GM18861 (cell line): ENCODE data around the gene RNF187.
A peak's percentile ranks its signal among the peaks of the same experiment; 100 is the strongest.
"Not testable (repeated sequence)": the region's sequence is repeated elsewhere in the genome, so short reads cannot be mapped to it uniquely, and the experiment has no call there.

Experiments used
- ATAC-seq: cut with Tn5 transposase; IDR thresholded peaks from one replicate; pipeline ENCODE4 v1.9.1; 2021; ENCODE audit not compliant: unreplicated experiment

Gene RNF187

DNA sequence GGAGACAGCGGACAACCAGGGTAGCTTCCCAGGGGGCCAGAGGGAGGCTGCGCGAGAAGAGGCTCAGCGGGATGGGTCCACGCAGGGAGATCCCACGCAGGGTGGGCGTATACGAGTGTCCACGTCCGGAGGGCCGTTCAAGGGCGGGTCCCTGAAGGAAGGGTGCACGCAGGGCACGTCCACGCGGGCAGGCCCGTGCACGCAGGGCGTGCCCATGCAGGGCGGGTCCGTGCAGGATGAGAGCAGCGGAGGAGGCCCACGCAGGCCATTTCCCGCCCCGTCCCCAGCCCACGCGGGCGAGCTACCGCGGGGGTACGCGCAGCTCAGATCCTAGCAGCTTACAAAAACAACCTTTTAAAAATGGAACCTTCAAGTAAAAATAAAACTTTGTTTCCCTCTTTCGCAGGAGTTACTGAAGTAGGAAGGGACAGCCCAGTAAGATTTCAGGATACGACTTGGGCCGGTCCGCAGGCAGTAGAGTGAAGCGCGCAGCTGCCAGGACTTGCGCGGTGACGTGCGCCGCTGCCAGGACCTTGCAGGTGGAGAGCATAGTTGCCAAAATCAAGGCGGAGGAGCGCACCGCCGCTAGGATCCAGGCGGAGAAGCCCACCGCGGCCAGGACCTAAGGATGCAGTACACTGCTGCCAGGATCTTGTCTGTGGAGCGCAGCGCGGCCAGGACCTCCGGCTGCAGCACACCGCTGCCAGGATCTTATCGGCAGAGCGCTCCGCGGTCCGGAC lies 416 bp upstream of the RNF187 start:
- ATAC-seq = peak; percentile 52

DNA sequence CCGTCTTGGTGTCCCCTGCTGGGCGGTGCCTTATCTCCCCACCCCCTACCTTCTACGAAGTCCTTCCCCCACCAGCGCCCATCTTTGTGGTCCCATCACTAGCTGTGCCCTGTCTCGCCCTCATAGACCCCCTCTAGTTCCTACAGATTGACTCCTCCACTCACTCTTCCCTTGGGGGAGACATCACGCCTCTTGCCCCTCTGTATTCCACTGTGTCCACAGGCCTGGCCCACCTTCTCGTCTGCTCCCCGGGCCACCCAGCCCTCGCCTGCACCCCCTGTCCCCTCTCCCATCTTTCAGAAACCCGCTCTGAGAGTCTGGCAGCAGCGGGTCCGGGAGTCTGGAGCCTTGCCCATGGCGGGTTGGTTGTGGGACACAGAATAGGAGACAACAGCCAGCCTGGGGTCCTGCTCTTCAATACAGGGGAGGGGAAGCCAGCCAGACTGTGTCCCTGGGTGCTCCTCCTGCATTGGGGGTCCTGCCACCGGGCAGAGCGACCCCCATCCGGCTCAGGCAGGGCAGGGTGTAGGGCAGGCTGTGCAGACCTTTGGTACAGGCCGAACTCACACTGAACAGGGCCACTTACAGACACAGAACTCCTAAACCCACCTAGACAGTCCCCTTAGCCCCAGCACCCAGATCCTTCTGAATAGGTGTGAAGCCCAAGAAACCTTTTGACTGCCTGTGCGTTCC lies 1.1 kb downstream of the RNF187 start:
- no peak for ATAC-seq

DNA sequence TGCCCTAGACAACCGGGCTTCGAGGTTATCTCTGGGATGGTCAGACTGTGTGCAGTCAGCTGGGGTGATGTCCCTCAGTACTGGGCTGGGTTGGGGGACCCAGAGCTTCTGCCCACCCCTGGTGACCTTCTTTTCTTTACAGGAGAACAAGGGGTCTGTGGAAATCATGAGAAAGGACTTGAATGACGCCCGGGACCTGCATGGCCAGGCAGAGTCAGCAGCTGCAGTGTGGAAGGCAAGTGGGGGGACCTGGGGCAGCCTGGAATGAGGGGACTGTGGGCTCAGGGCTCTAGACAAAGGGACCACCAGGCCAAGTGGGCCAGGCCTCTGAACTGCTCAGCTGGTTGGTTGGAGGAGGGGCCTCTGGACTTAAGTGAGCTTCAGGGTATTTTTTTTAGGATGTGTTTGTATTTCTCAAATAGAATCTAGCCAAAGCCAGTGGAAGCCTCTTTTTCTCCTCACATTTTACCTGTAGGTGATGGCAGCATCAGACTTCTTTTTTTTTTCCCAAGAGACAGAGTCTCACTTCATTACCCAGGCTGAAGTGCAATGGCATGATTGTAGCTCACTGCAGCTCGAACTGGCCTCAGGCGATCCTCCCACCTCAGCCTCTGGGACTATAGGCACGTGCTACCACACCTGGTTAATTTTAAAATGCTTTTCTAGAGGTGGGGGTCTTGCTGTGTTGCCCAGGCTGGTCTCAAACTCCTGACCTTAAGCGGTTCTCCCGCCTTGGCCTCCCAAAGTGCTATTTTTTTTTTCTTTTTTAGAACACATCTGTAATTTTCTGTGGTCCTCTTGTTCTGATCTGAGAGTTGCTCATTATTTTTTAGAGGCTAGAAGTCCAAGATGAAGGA lies 1.9 kb downstream of the RNF187 start:
- ATAC-seq = no peak

DNA sequence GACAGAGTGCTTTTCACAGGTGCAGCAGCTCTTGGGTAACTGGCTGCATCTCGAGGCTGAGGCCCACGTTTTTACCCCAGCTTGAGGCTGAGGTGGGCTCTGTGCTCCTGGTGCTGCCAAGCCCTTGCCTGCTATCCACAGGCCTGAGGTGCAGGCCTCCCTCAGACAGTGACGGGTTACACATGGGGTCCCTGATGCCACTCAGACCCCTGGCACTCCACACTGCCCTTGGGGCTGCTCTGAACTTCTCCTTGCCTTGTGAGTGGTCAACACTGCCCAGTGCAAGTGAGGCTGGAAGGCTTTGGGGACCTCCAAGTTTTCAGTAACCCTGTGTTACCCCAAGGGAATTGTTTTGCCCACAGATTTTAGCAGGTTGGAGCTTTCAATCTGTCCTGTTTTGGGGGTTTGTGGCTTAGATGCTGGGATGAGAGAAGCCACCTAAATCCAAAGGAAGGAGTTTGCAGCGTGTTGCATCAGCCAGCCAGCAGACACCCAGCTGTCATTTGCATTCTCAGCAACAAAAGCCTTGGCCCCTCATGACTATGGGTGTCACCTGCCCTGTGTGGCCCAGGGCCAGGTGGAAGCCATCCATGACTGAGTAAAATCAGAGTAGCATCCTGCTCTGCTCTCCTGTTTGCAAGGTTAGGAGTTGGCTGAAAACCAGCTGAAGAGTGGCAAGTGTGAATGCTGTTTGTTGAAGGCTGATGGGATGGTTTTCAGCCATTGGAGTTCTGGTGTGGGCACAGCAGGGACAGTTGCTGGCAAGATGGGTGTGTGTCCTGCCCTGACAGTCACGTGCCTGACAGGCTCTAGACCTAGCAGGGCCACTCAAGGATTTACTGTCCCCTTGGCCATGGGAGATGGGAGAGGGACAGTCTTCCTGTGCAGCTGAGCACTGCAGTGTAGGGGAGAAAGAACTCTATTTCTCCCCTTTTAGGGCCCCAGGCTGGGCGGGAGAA lies 3.2 kb downstream of the RNF187 start:
- no peak for ATAC-seq

DNA sequence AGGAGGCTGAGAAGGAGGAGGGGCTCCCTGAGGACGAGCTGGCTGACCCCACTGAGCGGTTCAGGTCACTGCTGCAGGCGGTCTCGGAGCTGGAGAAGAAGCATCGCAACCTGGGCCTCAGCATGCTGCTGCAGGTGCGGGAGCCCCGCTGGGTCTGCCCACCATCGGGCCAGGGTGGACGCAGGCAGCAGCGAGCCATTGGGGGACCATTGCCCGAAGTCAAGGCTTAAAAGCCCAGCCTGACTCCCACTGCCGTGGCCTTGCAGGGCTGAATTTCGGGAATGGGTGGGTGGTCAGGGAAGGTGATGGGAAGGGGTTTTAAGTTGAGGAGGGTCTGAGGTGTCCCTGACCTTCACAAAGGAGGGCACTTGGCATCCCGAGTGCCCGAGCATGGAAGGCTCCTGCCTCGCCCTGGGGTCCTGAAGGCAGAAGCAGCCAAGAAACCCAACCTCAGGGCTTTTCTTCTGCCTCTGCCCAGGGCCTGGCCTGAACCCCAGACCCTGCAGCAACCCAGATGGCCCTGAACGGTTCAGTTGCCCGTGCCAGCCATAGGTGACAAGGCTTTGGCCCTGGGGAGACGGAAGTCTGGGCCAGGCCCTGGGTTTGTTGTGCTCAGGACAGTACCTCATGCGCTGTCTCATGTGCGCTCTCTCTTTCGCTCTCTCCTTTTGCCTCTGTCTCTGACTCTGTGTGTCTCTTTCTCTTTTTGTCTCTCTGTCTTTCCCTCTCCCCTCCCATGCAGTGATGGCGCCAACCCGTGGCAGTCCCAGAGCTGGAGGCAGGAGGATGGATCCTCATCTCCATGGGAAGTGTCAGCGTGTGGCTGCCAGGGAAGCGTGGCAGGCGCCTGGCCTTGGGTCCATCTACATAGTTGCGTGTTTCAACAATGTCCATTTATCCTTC lies 6.2 kb downstream of the RNF187 start:
- ATAC-seq = no peak

DNA sequence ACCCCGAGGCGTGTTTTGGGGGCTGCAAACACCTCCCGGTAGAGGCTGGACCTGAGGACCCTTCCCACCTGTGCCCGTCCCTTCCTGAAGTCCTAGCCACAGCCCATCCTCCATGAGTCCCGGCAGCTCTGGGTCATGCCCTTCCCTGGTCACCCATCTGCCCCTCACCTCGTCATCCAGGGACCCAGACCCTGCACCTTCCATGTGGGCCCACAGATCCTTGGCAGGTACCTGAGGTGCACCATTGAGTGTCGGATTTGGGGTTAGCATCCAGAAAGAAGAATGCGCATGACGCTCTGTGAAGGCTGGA lies 6.8 kb downstream of the RNF187 start:
- no peak for ATAC-seq

DNA sequence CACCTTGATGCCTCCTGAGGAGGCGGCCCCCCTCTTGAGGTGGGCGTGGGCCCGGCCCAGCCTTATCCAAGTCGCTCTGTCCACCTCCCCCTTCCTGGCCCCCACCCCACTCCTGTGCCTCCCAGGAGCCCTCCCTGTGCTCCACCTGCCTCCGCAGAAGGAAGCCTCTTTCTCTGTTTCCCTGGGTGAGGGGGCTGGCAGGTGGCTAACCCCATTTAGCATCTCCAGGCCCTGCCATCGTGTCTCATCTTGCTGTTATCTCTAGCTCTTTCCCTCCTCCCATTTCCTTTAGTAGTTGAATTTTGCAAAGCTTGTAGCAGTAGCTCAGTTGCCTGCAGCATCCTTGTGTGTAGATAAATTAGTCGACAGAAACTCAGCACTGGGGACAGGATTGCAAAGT lies 7.2 kb downstream of the RNF187 start:
- ATAC-seq = no peak

DNA sequence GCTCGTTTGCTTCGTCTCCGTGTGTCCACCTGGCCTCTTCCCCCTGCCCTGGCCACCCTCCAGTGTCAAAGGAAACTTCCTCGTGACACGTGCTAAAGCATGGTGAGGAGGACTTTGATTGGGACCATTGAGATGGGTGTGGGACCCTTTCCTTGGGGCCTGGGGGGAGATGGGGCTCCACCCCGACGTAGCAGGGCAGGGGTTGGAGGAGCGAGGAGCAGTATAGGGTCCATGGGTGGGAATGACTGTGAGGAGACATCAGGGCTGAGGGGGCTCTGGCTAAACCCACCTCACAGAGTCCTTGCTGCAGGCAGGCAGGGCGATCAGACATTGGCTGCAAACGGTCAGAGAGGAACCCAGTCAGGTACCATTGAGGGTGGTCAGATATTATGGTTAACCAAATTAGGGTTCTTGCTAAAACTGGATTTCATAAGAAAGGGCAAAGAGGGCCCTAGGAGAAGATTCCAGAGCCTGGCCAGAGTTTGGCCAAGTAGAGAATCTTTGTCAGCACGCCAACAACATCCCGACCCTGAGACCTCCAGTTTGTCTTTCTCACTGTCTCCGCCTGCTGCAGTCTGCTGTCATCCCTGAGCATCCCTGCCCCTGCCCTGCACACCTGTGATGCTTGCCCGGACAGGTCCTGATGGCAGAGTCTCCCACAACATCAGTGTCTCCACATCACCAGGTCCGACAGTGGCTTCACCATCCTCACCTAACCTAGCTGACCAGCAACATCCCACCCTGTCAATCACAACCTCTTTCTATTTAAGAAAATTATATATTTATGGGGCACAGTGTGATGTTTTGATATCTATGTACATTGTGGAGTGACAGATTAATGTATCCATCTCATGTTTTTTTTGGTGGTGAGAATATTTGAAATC lies 8.0 kb downstream of the RNF187 start:
- ATAC-seq = no peak

DNA sequence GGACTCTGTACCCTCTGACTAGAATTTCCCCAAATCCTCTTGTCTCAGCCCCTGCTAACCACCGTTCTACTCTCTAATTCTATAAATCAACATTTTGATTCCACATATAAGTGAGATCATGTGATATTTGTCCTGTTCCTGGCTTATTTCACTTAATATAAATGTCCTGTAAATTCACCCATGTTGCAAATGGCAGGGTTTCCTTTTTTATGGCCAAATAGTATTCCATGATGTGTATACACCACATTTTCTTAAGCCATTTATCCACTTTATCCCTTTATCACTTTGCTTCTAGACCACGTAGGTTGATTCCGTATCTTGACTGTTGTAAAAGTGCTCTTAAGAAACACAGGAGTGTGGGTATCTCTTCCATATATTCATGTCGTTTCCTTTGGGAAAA lies 8.9 kb downstream of the RNF187 start:
- ATAC-seq = no peak

DNA sequence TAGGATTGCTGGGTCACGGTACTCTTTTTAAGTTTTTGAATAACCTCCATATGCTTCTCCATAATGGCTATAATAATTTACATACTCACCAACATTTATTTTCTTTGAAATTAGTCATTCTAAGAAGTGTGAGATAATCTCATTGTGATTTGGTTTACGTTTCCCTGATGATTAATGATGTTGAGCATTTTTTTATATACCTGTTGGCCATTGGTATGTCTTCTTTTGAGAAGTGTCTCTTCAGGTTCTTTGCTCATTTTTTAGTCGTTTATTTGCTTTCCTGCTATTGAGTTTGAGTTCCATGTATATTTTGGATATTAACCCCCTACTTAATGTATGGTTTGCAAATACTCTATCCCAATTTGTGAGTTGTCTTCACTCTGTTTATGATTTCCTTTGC lies 9.3 kb downstream of the RNF187 start:
- no peak for ATAC-seq

DNA sequence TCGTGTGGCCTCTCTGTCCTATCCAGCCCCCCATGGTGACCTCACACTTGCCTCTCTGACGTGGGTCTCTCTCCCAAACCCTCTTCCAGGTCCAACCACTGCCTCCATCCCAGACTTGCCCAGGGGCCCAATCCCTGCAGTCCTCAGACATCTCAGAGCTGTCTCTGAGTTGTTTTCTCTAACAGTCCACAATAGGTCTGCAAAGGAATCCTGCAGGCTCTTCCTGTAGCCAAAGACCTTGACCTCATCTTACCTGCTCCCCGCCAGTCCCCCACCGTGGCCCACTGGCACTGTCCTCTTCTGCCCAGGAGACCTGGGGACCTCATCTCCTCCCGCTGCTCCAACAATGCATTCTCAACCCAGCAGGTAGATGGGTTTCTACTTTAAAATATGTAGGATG lies 10.0 kb downstream of the RNF187 start:
- no peak for ATAC-seq

DNA sequence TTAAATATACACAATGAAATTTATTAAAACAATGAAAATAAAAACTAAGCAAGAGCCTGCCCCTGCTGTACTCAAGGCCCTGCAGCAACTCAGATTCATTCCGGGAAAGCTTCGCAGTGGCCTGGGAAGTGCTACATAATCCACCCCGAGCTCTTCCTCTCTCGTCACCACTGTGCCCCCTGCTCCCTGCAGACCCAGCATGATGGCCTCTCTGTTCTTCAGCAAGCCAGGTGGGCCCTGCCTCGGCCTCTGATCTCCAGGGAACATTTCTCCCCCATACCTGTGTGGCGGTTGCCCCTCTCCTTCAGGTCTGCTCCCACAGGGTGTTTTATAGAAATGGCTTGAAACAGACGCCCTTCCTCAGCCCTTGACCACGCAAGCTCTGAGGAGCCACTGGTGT lies 10.6 kb downstream of the RNF187 start:
- ATAC-seq = no peak

DNA sequence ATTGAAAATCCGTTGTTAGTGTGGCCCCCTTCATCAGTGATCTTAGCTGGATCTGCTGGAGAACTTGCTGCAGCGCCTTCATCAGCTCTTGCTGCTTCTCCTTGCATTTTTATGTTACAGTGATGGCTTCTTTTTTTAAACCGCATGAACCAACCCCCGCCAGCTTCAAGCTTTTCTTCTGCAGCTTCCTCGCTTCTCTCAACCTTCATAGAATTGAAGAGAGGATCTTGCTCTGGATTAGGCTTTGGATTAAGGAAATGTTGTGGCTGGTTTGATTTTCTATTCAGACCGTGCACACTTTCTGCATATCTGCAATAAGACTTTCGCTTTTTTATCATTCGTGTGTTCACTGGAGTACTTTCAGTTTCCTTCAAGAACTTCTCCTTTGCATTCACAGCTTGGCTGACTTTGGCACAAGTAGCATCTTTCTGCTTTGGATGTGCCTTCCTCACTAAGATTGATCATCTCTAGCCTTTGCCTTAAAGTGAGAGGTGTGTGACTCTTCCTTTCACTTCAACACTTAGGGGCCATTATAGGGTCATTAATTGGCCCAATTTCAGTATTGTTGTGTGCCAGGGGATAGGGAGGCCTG lies 13.1 kb downstream of the RNF187 start:
- ATAC-seq = no peak

DNA sequence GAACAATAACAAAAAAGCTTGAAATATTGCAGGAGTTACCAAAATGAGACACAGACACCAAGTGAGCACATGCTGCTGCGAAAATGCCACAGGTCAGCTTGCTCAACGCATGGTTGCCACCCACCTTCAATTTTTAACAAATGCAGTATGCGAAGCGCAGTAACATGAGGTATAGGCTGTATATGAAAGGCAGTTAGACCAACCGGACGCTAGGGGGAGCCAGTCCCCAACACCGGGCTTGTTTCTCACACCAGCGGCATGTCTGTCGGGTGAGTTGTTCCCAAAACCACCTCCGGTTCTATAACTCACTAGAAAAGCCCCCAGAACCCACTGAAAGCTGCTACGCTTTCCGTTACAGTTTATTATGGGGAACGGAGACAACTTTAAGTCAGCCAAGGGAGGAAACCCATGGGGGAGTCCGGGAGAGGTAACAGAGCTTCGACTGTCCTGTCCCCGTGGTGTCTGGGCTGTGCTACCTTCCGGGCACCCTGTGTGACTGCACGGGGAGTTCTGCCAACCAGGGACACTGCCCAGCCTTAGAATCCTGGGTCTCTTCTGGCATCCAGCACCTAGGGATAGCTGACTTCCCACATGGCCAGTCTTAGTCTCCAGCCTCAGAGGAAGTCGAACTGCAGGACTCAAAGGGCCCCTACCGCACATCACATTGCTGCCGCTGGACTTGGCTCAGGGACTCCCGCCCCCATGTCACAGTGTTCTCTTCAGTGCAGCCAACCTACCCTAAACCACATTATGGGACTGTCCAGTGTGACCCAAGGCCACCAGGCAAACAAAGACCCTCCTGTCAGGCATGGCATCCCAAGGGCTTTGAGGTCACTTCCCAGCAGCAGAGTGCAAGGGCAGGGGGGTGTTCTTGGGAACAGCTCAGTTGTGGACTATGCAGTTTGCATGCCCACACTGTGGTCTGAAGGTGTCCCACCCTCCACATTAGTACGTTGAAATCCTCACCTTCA lies 14.0 kb downstream of the RNF187 start:
- ATAC-seq = peak; percentile 93

DNA sequence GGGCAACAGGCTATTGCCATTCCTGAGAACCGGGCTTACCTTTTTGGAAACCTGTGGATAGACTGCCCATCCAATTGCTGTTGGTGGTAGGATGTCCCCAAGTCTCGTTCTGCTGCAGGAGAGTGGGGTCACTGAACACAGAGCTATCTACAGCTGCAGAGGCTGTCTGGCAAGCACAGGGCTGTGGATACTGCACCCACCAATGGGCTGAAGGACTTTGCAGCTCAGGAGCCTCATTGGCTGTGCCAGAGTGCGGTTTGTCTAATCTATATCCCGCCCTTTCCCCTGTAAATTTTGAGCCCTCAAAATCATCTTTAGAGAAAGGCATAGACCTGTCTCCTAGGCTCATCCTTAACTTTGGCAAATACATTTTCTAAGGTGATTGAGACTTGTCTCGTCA lies 15.3 kb downstream of the RNF187 start:
- ATAC-seq = no peak

DNA sequence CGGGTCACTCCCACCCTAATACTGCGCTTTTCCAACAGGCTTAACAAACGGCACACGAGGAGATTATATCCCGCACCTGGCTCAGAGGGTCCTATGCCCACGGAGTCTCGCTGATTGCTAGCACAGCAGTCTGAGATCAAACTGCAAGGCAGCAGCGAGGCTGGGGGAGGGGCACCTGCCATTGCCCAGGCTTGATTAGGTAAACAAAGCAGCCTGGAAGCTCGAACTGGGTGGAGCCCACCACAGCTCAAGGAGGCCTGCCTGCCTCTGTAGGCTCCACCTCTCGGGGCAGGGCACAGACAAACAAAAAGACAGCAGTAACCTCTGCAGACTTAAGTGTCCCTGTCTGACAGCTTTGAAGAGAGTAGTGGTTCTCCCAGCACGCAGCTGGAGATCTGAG lies 18.8 kb downstream of the RNF187 start:
- ATAC-seq = not testable (repeated sequence)

DNA sequence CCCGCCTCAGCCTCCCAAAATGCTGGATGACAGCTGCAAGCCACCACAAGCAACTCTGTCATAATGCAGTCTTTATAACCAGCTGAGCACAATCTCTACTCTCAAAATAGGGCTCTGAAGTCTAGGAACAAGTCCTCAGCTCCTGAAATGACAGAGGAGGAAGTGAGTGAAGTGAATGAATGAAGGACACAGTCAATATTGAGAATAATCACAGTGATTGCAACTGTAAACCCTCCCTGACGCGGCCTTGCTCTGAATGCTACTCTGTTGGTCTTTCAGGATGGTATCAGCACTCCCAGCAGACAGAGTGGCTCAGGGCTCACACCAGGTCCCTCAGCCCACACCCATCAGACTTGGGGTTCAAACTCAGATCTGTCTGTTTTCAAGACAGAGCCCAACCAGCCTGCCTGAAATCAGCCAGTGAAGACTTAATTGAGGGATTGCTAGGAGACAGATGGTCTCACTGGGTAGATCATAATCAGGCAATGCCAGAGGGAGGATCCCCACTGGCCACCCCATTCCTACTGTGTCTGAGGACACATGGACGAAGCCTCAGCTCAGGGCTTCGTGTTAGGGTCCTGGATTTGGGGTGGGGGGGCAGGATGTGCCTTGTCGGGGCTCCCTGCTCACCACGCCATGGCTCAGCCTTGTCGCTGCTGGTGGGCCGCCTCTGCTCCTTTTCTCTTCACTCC lies 20.9 kb downstream of the RNF187 start:
- ATAC-seq = no peak
